HG02884 (cell line): ENCODE results near the gene SIK3.
"Not testable (repeated sequence)": the region's sequence is repeated elsewhere in the genome, so short reads cannot be mapped to it uniquely, and the experiment has no call there.

Experiments
- ATAC-seq: cut with Tn5 transposase; IDR thresholded peaks from one replicate; pipeline ENCODE4 v1.9.1; 2021; ENCODE audit warnings: mild to moderate bottlenecking, moderate library complexity; ENCODE audit not compliant: unreplicated experiment

SIK3 gene

DNA sequence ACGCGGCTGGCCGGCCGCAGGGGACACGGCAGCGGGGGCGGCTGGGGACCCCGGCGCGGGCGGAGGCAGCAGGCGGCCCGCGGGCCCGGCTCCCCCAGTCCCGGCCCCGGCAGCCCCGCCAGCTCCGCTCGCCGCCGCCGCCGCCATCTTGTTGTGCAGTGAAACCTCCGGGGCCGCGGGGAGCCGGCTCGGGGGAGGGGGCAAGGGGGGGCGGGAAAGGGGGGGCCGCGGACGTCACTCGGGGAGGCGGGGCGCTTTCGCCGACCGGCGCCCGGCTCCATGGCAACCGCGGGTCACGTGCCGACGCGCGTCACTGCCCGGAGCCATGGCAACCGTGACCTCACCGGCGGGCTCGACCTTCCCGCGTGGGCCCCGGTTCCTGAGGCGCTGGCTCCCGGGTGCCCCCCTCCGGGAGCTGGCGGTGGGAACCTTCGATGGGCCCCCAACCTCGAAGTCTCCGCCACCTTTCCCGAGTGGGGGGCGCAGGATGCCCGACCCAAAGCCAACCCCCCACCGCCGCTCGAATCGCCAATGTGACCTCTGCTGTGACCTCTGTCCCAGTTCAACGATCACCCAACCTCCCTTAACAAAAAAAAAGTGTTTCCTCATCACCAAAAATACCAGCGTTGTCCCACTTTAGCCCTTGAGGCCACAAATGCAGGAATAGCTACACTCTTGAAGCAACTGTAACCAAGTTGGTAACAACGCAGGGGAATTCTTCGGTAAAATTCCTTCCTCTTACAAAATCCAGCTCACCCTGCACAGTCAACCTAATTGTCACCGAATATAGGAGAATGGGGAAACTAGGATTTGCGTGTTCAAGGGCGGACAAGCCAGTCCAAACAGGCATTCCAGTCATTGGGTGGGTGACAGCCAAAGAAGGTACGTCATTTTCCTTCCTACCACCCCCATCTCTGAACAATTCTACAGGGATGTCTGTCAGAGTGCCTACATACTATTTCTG is at the start of gene SIK3:
TSS of gene SIK3 (minus strand) at position 160 of the 964 bp plus-strand sequence. CDS start at position 147, 13 bp downstream.
- ATAC-seq: peak; percentile 68

DNA sequence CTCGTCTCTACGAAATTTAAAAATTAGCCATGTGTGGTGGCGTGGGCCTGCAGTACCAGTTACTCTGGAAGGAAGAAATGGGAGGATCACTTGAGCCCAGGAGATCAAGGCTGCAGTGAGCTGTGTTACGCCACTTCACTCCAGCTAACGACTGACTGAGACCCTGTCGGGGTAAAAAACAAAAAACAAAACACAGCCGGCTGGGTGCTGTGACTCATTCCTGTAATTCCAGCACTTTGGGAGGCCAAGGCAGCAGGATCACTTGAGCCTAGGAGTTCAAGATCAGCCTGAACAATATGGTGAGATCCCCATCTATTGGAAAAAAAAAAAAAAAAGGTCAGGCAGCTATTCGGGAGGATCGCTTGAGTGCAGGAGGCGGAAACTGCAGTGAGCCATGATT is 48.3 kb upstream of the SIK3 start:
- ATAC-seq: no peak

DNA sequence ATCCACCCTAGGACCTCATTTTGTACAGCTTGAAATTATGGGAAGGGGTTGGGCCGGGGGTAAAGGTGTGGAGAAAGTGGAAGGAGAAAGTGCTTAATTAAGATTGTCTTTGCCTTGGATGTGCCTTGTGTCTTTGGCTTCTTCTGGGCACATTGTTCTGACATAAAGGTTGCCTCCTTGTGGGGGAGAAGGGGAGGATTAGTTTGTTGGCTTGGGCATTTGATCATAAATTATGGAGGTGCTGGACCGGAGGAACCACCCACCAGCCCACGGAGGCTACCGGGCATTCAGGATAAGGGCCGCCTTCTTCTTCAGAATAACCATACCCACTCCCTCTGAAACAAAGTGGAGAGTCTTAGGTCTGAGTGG is 47.1 kb upstream of the SIK3 start:
- ATAC-seq: no peak

DNA sequence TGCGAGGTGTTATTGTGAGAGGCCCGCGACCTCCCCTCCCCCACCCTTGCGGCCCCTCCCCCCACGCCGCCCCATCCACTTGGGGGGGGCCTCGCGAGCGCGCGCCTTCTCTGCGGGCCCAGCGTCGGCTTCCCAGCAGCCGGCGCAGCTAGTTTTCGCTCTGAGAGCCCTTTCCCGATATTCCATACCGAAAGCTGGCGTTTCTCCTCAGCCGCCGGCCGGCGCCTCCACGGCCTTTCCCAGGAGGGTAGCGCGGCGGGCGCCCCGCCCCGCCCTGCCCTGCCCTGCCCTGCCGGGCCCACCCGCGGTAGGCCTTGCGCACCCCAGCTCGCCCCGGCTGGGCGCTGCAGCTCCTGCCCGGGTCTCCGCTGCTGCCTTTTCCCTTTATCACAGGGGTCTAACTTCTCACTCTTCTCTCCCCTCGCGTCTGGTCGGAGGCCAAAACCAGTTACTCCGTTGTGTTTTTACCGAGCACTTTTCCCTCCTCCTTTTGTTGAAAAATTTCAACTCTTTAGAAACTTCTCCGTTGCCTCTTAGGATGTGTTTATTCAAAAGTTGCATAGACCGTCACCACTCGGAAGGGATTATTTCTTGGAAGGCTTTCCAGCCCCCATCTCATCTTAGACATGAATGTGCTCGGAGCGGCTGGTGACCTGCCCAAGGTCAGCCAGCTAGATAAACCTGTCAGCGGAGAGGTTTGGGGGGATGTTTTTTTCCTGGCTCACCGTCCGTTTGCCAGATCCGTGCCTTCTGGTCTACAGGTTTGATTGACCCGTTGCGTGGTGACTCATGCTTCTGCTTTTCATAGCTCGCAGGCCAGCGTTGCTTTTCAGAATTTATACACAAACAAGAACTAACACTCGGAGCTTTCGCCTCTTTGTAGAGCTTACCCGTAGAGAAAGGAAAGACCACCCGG is 46.5 kb upstream of the SIK3 start:
- peak; percentile 42 for ATAC-seq

DNA sequence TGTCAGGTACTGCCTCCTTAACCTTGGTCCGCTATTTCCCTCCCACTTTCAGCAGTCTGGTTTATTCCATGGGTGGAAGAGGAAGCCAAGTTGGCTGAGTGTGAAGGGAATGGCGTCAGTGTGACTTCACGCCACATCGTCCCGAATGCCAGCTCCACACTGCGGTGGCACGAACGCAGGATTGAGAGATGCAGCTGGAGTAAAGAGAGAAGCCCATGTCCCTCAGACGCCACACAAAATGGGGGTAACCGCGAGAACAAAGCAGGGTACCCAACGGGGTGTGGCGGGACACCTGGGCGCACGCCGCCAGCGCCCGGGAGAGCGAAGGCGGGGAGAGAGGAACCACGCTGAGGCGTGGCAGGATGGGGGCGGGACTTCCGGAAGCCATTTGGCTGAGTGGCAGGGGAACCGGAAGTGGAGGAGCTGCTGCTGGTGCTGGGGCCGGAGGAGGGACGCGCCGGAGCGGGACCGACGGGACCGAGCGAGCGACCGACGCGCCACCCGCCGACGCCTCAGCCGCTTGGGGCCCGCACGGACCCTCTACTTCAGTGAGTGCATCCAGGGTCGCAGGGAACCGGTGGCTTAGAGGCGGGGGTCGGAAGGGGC is 45.7 kb upstream of the SIK3 start, which contains the start of gene PAFAH1B2:
TSS of gene PAFAH1B2 (plus strand) at position 417 of the 606 bp plus-strand sequence. CDS start 8,161 bp downstream, outside the sequence.
- ATAC-seq: peak; percentile 89

DNA sequence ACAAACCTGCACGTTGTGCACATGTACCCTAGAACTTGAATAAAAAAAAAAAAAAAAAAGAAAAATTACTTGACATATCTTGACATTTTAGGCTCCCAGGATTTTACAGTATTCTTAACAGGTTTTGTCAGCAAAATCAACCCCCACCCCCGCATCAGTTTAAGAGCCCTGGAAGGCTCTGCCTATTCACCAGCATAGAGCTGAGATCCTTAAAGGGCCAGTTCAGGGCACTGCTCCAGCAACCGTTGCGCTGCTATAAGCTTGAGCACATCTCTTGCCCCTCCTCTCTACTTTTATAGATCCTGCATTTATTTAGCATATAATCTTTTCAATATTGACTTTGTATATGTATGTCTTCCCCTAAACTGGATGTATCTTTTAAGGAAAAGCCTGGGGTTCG is 45.2 kb upstream of the SIK3 start:
- ATAC-seq: no peak

DNA sequence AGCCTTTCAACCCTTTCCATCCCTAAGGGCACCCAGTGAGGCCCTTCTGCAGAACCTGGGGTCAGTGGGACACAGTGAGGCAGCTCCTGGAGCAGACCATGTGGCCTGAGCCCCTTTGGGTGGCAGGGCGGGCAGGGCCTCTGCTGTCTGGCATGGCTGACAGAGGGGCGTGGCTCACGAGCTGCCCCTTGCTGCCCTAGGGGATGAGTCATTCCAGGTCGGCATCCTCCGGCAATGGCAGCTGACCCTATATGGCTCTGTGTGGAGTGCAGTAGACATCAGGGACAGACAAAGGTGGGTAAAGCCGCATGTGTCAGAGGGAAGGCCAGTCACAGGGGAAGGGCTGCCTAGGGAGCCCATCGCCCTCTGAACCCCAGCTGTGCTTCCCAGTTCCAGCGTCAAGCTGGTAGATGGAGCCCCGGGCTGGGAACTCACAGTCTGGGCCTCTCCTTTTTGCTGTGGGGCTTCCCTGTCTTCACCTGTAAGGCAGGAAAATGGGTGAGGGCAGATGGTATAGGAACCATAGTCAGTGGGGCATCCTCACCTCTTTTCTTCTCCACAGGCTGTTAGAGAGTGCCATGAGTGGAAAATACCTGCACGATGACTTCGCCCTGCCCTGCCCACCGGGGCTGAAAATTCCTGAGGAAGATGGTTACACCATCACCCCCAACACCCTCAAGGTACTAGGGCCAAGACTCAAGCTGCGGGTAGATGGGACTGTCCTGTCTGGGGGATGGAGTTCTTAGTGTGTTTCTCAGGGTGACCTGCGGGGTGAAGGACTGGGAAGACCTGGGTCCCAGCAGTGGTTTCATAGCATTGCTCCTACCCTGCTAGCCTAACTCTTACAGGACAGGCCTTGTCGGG is 39.2 kb upstream of the SIK3 start:
- ATAC-seq: not testable (repeated sequence)

DNA sequence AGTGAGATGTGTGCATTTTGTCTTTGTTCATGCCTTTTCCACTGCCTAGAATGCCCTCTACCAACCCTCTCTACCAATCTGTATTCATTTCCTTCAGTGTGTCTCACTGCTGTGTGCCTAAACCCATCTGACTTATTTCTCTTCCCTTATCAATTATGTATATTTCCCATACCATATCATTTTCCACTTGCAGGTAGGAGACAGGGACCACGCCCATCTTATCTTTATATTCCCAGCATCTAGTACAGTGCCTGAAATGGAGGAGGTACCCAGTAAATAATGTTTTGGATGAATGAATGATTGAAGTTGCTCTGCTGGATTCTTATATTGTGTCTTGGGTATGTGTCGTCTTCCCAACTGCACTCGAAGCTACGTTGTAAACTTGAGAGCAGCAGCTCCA is 36.8 kb upstream of the SIK3 start:
- ATAC-seq: not testable (repeated sequence)

DNA sequence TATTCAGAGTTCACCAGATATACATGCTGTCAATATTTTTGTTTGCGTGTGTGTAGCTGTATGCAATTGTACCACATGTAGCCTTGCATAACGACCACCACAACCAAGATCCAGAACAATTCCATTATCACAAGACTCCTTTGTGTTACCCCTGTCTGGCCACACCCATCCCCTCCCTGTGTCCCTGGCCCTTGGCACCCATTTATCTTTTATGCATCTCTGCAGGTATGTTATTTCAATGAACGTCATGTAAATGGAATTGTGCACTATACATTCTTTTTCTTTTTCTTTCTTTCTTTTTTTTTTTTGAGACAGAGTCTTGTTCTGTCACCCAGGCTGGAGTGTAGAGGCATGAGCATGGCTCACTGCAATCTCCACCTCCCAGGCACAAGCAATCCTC is 36.2 kb upstream of the SIK3 start:
- no peak for ATAC-seq

DNA sequence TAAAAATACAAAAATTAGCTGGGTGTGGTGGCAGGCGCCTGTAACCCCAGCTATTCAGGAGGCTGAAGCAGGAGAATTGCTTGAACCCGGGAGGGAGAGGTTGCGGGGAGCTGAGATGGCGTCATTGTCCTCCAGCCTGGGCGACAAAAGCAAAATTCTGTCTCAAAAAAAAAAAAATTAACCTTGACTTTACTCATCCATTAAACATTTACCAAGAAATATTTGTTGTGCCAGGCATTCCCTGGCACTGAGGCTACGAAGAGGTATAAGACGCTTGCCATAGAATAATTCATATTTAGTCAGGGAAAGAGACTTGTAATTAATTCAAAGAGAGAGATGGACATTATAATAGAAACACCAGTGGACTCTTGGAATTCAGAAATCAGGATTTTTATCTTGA is 32.7 kb upstream of the SIK3 start:
- no peak for ATAC-seq

DNA sequence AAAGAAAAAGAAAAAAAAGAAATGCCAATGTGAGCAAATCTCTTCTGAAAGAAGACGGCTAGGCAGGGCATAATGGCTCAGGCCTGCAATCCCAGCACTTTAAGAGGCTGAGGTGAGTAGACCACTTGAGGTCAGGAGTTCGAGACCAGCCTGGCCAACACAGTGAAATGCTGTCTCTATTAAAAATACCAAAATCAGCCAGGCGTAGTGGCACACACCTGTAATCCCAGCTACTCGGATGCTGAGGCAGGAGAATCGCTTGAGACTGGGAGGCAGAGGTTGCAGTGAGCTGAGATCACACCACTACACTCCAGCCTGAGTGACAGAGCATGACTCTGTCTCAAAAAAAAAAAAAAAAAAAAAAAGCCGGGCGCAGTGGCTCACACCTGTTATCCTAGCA is 32.2 kb upstream of the SIK3 start:
- not testable (repeated sequence) for ATAC-seq

DNA sequence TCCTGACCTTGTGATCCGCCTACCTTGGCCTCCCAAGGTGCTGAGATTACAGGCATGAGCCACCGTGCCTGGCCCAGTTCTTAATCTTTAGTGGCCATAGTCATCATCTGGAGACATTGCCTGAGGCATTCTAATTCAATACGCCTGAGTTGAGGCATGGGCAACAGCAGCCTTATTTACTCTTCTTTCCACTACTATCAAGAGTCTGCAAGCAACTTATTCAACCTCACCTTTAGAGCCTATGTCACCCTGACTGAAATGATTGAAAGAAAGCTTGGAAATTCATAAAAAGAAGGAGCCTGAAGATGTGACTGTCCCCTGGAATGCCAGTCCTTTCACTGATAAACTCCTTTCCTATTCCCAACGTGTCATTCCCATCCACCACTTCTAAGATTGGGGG is 30.1 kb upstream of the SIK3 start:
- ATAC-seq: no peak

DNA sequence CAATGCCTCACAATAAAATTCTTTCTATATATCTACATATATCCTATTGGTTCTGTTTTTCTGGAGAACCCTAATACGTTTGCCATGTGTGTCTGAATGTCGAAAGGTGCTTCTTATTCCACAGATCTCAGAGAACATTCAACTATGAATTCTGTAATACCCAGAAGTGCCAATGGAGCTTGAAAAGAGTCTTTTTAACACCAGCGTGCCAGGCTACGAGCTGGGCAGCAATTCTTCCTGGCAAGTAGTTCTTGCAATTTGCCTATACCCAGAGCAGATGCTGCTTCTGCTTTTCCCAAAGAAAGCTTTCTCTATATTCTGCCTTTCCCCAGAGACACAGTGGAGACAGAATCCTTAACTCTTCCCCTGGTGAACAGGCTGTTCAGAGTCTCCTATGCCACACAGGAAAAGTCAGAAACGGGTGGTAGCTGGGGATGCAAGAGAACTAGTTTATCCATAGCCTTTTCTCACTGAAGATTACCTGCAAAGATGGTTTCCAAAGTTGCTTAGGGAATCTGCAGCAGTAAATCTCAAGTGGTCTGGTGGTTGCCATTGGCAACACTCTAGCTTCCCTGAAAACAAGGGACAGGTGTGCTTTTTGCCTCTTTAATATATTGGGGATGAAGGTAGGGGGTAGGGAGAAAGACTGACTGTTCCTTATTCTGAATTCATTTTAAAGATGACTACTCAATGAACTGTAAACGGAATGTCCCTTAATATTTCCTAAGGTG is 29.1 kb upstream of the SIK3 start:
- ATAC-seq: no peak

DNA sequence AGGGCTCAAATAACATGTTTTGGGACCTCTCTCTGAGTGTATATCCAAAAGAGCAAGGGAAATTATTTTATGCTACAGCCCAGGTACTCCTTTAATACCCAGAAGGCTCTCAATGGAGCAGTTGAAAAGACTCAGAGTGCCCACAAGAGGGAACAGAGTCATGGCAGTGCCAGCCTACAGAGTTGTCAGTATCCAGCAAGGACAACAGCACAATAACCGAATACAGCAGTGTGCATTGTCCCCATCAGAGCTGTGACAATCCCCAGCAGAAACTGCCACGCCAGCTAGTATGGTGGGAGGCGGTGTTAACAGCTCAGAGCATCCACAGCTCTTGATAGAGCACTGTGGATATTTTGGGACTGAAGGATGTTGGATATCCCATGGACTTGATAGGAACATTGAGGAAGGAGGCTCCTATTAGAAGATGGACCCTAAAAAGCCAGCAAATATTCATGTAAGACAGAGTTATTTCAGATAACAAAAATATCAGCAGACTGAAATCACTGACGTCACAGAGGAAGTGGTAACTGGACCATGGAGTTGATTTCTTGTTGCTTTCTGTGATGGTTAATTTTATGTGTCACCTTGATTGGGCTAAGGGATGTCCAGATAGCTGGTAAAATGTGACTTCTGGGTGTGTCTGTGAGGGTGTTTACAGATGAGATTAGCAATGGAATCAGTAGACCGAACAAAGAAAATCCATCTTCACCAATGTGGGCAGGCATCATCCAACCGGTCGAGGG is 28.2 kb upstream of the SIK3 start:
- ATAC-seq: no peak

DNA sequence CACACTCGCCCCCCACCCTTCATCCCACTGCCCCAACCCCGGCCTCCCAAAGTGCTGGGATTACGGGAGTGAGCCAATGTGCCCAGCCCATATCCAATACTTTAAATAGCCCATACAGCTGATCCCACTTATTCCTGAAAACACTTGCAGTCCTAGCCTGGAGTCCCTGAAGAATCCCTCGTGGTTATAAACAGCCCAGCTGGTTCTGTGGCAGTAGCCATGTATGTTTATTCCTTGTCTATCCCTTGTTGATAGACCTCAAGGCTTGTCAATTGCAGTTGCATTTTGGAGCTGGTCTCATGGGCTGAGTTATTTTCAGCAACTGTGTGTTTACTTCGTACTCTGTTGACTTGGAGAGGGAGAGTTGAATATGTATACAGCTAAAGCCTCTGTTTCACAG is 24.3 kb upstream of the SIK3 start:
- ATAC-seq: no peak

DNA sequence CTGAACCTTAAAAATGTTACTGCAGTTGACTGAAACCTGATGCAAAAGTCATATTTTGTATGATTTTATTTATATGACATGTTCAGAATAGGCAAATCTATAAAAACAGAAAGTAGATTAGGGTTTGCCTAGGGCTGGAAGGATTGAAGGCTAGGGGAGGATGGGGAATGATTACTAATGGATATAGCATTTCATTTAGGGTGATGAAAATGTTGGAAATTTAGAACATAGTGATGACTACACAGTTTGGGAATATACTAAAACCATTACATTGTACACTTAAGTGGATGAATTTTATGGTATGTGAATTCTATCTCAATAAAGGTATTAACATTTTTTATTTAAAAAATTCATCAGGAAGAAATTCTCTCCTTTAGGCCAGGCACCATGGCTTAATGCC is 22.9 kb upstream of the SIK3 start:
- no peak for ATAC-seq

DNA sequence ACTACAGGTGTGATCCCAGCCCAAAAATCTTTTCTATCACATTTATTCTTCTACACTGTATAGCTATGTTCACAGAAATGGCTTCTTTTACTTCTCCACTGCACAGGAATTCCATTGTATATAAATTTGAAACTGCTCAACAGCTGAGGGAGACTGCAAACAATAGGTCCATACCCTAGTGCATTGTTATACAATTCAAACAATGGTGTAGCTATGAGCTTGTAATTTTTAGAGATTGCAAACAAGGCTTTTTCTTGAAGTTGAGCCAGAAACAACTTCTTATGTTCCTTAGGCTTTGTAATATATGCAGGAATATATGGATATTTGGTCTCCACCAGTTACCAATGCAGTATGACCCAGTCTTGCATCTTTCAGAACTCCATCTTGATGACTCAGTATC is 19.5 kb upstream of the SIK3 start:
- no peak for ATAC-seq

DNA sequence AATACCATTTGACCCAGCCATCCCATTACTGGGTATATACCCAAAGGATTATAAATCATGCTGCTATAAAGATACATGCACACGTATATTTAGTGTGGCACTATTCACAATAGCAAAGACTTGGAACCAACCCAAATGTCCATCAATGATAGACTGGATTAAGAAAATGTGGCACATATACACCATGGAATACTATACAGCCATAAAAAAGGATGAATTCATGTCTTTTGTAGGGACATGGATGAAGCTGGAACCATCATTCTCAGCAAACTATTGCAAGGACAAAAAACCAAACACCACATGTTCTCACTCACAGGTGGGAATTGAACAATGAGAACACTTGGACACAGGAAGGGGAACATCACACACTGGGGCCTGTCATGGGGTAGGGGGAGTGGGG is 14.7 kb upstream of the SIK3 start:
- not testable (repeated sequence) for ATAC-seq

DNA sequence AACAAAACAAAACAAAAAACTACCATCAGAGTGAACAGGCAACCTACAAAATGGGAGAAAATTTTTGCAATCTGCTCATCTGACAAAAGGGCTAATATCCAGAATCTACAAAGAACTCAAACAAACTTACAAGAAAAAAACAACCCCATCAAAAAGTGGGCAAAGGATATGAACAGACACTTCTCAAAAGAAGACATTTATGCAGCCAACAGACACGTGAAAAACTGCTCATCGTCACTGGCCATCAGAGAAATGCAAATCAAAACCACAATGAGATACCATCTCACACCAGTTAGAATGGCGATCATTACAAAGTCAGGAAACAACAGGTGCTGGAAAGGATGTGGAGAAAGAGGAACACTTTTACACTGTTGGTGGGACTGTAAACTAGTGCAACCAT is 14.3 kb upstream of the SIK3 start:
- not testable (repeated sequence) for ATAC-seq
